Fibroblast of lung (primary cell): ENCODE results near the gene DIP2C. TPM values are rescaled to one million over a fixed set of nuclear protein-coding genes. Genes with fewer than 3 reads are reported as not detected.
"Not testable (repeated sequence)": the region's sequence is repeated elsewhere in the genome, so short reads cannot be mapped to it uniquely, and the experiment has no call there.

ENCODE experiments used
- DNase-seq, 2 donors: peaks; one replicate each; pipeline versions ENCODE4 v3.0.0 to v3.0.0-alpha.2; 2010; ENCODE audit warnings: low read depth in 2 of 2
- H2AFZ ChIP-seq: 2 replicates; pipeline ENCODE4 v1.5.1; 2012; ENCODE audit warnings: low read length, control low read depth, inconsistent platforms
- H3K27ac ChIP-seq: 2 replicates; pipeline ENCODE4 v1.5.1; 2011; ENCODE audit warnings: low read length, control low read depth; ENCODE audit not compliant: insufficient read depth
- H3K27me3 ChIP-seq: 2 replicates; pipeline ENCODE4 v1.5.1; 2011; ENCODE audit warnings: mild to moderate bottlenecking, low read length; ENCODE audit not compliant: control insufficient read depth, insufficient read depth
- H3K36me3 ChIP-seq: 2 replicates; pipeline ENCODE4 v1.5.1; 2011; ENCODE audit warnings: low read length; ENCODE audit not compliant: control insufficient read depth, insufficient read depth
- H3K4me1 ChIP-seq: 2 replicates; pipeline ENCODE4 v1.5.1; 2011; ENCODE audit warnings: low read length; ENCODE audit not compliant: control insufficient read depth, insufficient read depth; ENCODE audit errors: extremely low read depth
- H3K4me2 ChIP-seq: 2 replicates; pipeline ENCODE4 v1.5.1; 2011; ENCODE audit warnings: low read length, control low read depth; ENCODE audit not compliant: insufficient read depth; ENCODE audit errors: extremely low read depth
- H3K4me3 ChIP-seq, 4 experiments: fragments of 200-600 bp in 1 of 4; sonication (generic) in 1 of 4; replicated peaks in 1 of 4; 2 replicates each; pipeline ENCODE4 v1.5.1; 2011 to 2016; ENCODE audit warnings: low read length in 4 of 4, low read depth in 3 of 4, mild to moderate bottlenecking in 3 of 4, control low read depth in 2 of 4, inconsistent platforms in 1 of 4, mixed read lengths in 1 of 4; ENCODE audit not compliant: insufficient read depth in 1 of 4; ENCODE audit errors: control extremely low read depth in 1 of 4
- H3K79me2 ChIP-seq: 2 replicates; pipeline ENCODE4 v1.5.1; 2012; ENCODE audit warnings: mild to moderate bottlenecking, low read length, inconsistent platforms; ENCODE audit not compliant: control insufficient read depth, insufficient read depth
- H3K9ac ChIP-seq: 2 replicates; pipeline ENCODE4 v1.5.1; 2011; ENCODE audit warnings: mild to moderate bottlenecking, low read length, control low read depth; ENCODE audit not compliant: insufficient read depth
- H3K9me3 ChIP-seq: 2 replicates; pipeline ENCODE4 v1.5.1; 2012; ENCODE audit warnings: low read depth, low read length; ENCODE audit not compliant: control insufficient read depth, insufficient read depth
- H4K20me1 ChIP-seq: 2 replicates; pipeline ENCODE4 v1.5.1; 2011; ENCODE audit warnings: low read length; ENCODE audit not compliant: control insufficient read depth, insufficient read depth; ENCODE audit errors: extremely low read depth
- CTCF ChIP-seq, 2 donors: IDR thresholded peaks in 1 of 2; conservative IDR thresholded peaks in 1 of 2; 1 replicate in 1 of 2; 2 replicates in 1 of 2; pipeline ENCODE4 v1.5.1; 2011 to 2012; ENCODE audit warnings: low read length in 2 of 2, control low read depth in 1 of 2, inconsistent platforms in 1 of 2, low read depth in 1 of 2, mild to moderate bottlenecking in 1 of 2
- EZH2 ChIP-seq: IDR thresholded peaks from 2 replicates; pipeline ENCODE4 v1.5.1; 2012; ENCODE audit warnings: low read length, control low read depth, mild to moderate bottlenecking; ENCODE audit errors: missing control alignments
- polyA plus RNA-seq, 2 donors: library from polyadenylated mRNA; depleted of rRNA in 1 of 2; stranded (reverse) in 1 of 2; unstranded in 1 of 2; fragments of >200 nt; gene quantifications; 2 replicates each; pipeline ENCODE4 v1.2.1, GENCODE V29; 2011 to 2012; ENCODE audit warnings: missing spikeins in 1 of 2
- total RNA-seq: library from RNA; depleted of rRNA; stranded (reverse); fragments of >200 nt; gene quantifications from 2 replicates; pipeline ENCODE4 v1.2.1, GENCODE V29; 2014

DIP2C gene
- total and polyA plus RNA-seq, 2 donors (not counting 1 experiment from before 2014, with no cell fraction given), result 10.7 to 18.3 TPM

- no peak overlapping the region for H3K4me2 ChIP-seq
- H3K79me2 ChIP-seq, result peaks cover 38% of the 10 kb centered on the region
- no peaks in the 10 kb centered on the region for H3K27me3 ChIP-seq
- H3K27ac ChIP-seq, result no peak overlapping the region
- peaks cover 2% of the 10 kb centered on the region for H3K36me3 ChIP-seq
- H3K9ac ChIP-seq, result no peak overlapping the region
- H2AFZ ChIP-seq, result no peak overlapping the region
- peaks cover 3% of the 10 kb centered on the region for H3K4me1 ChIP-seq
- peak; percentile 42 to 51 for DNase-seq
- TF ChIP-seq EZH2 (no peak), CTCF (conservative IDR thresholded peaks at IDR 0.05 in 1 of 2, IDR thresholded peaks at IDR 0.05 in 1 of 2; ENCODE audit: low read depth in 1 of 2, low read length in 2 of 2) (no peak)
- no peaks in the 10 kb centered on the region for H3K9me3 ChIP-seq
- H3K4me3 ChIP-seq, result no peak overlapping the region
- H4K20me1 ChIP-seq, result peaks cover 3% of the 10 kb centered on the region
Observed at GRCh38 chr10:653991-654646, 35.3 kb downstream of the DIP2C start.

GRCh38 chr10:652832-653459 lies 36.5 kb downstream of the DIP2C start:
- not testable (repeated sequence) for H2AFZ ChIP-seq, H3K27me3 ChIP-seq, H3K36me3 ChIP-seq, H3K4me3 ChIP-seq, H3K4me1 ChIP-seq, H3K4me2 ChIP-seq, H3K9ac ChIP-seq, H4K20me1 ChIP-seq, H3K27ac ChIP-seq, H3K9me3 ChIP-seq, DNase-seq
- H3K79me2 ChIP-seq, result peaks cover 36% of the 10 kb centered on the region

GRCh38 chr10:652233-652632 lies 37.2 kb downstream of the DIP2C start:
- H3K4me1 ChIP-seq, result peaks cover 3% of the 10 kb centered on the region
- no peak for TF ChIP-seq EZH2
- TF ChIP-seq CTCF (conservative IDR thresholded peaks at IDR 0.05 in 1 of 2, IDR thresholded peaks at IDR 0.05 in 1 of 2; ENCODE audit: low read depth in 1 of 2, low read length in 2 of 2), result no peak
- H4K20me1 ChIP-seq, result no peaks in the 10 kb centered on the region
- peaks cover 2% of the 10 kb centered on the region for H3K36me3 ChIP-seq
- no peak overlapping the region for H3K4me3 ChIP-seq
- H3K27me3 ChIP-seq, result no peaks in the 10 kb centered on the region
- DNase-seq, result no peak
- no peaks in the 10 kb centered on the region for H3K9me3 ChIP-seq
- peaks cover 36% of the 10 kb centered on the region for H3K79me2 ChIP-seq
- no peak overlapping the region for H3K9ac ChIP-seq
- H2AFZ ChIP-seq, result no peak overlapping the region
- no peak overlapping the region for H3K27ac ChIP-seq
- no peak overlapping the region for H3K4me2 ChIP-seq
